Activated CD4-positive, alpha-beta T cell treated with anti-CD3 and anti-CD28 coated beads for 4 hours (primary cell): ENCODE measurements around the gene GSTM2.
"Not testable (repeated sequence)": the region's sequence is repeated elsewhere in the genome, so short reads cannot be mapped to it uniquely, and the experiment has no call there.

Experiments used
- DNase-seq, 2 donors: peaks; one replicate each; pipeline ENCODE4 v3.0.0-alpha.2; 2020

The GSTM2 gene

DNA sequence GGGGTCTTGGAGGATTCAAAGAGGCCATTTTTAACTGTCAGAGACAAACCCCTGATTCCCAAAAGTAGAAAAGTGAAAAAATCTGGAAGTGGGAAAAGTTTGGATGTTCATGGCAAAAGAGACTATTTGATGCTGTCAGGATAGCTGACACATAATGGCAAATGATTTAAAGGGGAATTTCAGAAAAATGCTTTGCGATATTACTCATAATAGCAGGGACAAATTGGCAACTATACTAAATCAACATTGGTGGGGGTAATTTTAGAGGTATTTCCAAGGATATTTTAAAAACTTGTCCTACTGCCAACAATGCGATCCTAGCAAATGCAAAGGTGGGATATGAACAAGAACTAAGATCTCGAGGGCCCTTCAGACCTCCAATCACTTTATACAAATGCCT is 17.2 kb upstream of the GSTM2 start:
- no peak for DNase-seq

DNA sequence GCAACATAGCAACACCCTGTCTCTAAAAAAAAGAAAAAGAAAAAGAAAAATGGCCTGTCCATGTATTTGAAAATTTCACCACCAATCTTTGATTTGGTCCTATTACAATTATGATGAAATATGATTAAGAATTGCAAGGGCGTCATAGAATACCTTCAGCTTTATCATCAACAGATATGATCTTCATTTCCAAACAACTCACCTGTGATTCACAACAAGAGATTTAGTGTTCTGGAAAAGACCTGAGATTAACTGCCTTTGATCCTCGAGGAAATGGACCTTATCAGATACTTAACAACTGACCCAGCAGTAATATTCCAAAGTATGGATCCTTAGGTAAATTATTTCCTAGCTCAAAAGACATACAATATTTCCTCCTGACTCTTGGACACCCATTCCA is 15.5 kb upstream of the GSTM2 start:
- no peak for DNase-seq

DNA sequence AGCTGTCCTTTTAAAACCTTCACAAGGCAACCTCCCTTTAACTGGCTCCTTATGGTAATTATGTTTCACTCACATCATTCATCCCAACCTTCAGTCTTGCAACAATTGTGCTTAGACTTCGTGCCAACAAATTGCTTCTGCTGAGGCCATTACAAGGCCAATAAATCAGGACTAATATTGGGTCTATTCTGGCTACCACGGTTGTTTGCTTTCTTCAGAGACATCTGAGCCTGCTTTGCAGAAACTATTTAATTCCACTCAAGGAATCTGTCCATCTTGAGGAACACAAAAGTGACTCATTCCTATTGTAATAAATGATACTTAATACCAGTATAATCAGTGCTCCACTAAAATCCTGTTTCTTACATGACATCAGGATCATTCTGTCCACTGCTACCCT is 14.6 kb upstream of the GSTM2 start:
- no peak for DNase-seq

DNA sequence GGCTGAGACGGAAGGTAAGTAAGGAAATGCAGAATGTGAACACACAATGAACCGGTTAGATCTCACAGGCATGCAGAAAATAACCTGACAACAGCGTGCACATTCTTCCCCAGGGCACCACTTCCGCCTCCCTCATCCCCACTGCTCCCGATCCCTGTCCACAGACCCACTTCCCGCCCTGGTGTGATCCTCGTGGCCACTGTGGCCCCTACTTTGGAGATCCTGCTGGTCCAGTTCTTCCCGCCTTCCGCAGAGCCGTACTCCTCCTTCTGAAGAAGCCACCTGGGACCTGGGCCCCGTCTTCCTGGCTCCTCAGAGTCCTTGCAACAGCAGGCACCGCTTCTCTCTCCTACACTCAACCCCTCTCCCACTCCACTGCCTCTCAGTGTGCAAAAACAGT is 13.3 kb upstream of the GSTM2 start:
- DNase-seq, result no peak

- peak; percentile 42 to 49 for DNase-seq
These were observed 12.0 kb upstream of the GSTM2 start, which contains the start of gene GSTM4 for GRCh38 chr1:109655615-109656519. Gene GSTM4 (plus strand): TSS chr1:109656099. CDS start chr1:109656390, 291 bp downstream.

- no peak for DNase-seq
These were observed 10.5 kb upstream of the GSTM2 start for GRCh38 chr1:109657395-109657794.

GRCh38 chr1:109657970-109658369 is 9.9 kb upstream of the GSTM2 start:
- DNase-seq, result no peak

DNA sequence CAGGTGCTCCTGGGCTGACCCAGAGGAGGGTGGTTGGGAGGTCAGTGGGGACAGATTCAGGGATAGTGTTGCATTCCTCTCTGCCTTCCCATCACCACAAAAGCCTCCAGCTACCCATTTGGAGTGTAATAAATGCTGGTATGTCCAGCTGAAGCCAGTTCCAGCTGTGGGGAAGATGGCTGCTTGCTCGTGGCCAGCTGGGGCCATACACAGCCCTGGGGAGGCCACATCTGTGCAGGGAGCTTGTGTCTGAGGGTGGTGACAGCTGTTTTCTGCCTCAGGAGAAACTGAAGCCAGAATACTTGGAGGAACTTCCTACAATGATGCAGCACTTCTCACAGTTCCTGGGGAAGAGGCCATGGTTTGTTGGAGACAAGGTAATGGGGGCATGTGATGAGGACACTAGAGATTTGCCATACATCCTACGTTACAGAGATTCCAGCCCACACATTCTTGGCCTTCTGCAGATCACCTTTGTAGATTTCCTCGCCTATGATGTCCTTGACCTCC is 9.3 kb upstream of the GSTM2 start:
- no peak for DNase-seq

- DNase-seq, result no peak
These were observed 8.7 kb upstream of the GSTM2 start for GRCh38 chr1:109659145-109659544.

DNA sequence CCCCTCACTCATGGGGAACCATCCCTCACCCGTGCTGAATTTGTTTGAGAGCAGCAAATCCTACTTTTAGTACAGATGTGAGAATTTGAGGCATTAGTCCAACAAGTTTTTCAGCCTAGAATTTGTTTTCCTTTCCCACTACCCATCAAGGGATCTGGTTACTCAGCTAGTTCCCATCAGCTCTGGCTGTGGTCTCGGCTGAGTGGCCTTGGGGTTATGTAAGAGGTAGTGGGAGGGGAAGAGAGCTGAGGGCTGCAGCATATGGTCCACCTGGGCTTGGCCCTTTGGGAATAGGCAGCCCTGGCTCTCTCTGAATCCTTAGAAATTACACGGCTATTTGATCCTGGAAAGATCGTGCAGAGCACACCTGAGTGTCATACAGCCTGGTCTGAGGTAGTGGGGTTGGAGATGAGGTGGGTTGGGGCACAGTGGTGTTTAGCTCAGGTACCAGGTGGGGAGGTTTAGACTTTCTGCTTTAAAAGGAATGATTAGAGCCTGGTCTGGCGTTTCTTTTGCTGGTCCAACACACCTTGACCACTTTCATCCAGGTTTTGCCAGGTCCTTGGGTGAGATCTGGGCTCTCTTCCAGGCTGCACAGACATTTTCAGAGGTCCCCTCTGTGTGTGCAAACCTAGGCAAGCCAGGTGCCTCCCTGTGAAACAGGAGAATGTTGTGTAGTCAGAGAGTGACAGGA is 7.7 kb upstream of the GSTM2 start:
- no peak for DNase-seq

DNA sequence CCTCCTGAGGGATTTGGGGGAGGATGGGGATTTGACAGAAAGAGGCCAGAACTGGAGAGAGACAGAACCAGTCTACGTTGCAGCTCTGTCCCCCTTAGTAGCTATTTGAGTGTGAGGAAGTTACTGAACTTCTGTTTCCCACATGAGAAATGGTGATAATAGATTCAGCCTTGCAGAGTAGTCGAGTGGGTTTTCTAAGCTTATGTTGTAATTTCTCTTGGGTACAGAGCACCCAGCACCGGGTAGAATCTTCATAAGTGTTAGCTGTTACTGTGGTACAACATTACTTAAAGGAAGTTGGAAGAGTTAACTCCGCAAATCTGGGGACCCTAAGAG is 7.2 kb upstream of the GSTM2 start:
- not testable (repeated sequence) for DNase-seq

DNA sequence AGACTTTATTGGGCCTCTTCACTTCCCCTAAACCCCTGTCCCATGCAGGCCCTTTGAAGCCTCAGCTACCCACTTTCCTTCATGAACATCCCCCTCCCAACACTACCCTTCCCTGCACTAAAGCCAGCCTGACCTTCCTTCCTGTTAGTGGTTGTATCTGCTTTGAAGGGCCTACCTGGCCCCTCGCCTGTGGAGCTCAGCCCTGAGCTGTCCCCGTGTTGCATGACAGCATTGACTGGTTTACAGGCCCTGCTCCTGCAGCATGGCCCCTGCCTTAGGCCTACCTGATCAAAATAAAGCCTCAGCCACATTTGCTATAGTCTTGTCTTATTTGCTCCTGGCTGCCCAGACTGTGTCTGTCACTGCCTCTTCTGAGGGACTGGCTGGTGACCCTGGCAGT is 6.5 kb upstream of the GSTM2 start:
- DNase-seq, result no peak

DNA sequence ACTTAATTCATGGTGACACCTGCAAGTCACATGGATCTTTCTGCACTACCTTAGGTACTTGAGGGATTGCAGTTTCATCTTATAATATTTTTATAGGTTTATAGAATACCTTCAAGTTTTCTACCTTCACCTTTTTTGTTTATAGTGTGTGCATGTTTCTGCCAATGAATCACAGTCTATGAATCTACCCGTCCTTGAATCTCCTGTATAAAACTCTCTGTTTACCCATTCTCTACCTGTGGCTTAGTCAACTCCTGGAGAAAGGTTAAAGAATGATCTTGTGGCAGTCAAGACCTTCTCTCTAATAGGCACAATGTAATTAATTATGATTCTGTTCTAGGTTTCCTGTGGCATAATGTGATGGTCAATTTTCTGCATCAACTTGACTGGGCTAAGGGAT is 3.2 kb upstream of the GSTM2 start:
- no peak for DNase-seq

DNA sequence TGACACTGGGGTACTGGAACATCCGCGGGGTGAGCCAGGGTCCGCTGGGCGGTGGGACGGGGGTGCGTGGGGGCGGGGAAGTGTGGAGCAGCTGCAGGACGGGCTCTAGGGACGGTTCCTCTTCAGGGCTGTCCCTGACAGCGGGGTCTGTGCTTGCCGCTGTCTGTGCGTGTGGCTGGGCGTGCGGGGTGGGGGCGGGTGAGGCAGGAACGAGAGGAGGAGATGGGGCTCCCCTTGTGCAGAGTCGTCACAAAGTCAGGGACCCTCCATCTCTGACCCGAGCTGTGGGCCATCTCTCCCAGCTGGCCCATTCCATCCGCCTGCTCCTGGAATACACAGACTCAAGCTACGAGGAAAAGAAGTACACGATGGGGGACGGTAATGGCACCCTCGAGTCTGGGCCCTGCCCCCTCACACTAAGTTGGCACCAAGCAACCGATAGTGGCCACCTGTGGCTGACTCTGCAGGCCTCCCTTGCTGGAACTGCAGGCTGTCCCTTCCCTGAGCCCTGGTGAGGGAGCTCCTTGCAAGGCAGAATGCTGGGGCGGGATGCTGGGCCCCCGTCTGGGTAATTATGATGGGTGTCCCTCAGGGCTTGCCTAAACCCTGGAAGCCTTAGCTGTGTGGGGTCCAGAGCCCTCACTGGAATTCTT is 392 bp downstream of the GSTM2 start:
- DNase-seq, result no peak

DNA sequence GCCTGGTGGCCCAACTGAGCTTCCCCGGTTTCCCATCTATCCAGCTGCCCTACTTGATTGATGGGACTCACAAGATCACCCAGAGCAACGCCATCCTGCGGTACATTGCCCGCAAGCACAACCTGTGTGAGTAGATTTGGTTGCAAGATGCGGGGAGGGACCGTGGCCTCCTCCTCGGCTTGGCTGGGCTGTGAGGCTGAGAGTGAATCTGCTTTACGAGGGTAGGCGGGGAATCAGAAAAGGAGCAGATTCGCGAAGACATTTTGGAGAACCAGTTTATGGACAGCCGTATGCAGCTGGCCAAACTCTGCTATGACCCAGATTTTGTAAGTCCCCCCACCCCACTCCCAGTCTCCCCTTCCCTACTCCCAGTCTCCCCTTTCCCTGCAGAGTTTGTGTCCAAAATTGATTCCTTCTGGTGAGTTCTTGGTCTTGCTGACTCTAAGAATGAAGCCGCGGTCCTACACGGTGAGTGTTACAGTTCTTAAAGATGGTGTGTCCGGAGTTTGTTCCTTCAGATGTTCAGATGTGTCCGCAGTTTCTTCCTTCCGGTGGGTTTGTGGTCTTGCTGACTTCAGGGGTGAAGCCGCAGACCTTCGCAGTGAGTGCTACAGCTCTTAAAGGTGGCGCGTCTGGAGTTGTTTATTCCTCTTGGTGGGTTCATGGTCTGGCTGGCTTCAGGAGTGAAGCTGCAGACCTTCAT is 1.5 kb downstream of the GSTM2 start:
- DNase-seq, result no peak

- DNase-seq, result not testable (repeated sequence)
These were observed 2.1 kb downstream of the GSTM2 start for GRCh38 chr1:109669949-109670302.

GRCh38 chr1:109671067-109671466 is 3.2 kb downstream of the GSTM2 start:
- DNase-seq, result no peak

- DNase-seq, result not testable (repeated sequence)
These were observed 6.0 kb downstream of the GSTM2 start for GRCh38 chr1:109673861-109674260.

DNA sequence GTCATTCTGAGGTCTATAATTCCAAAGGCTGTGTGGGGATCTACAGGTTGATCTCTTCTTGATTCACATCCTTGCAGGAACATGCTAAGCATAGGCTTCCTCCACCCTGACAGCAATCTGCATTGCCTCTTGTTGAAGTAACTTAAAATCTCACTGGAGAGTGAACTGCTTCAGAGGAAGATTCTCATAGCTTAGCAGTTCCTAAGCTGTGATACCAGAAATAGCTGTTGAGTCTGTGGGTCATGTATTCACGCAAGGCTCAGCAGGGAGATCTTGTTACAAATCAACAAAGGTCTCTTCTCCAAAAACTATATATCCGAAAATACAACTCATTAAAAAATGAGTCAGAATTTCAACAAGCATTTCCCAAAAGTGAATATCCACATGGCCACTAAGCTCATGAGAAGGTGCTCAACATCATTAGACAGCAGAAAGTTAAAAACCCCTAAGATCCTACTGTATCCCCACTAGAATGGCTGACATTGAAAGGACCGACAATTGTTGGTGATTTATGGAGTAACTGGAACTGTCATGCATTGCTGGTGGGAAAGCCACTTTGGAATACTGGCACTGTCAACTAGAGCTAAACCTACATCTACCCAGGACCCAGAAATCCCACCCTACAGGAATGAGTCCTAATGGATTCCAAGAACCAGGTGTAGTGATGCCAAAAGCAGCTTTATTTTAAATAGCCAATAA is 9.0 kb downstream of the GSTM2 start:
- not testable (repeated sequence) for DNase-seq

- no peak for DNase-seq
These were observed 9.6 kb downstream of the GSTM2 start for GRCh38 chr1:109677459-109677858.

GRCh38 chr1:109678637-109679036 is 10.8 kb downstream of the GSTM2 start:
- DNase-seq, result not testable (repeated sequence)

DNA sequence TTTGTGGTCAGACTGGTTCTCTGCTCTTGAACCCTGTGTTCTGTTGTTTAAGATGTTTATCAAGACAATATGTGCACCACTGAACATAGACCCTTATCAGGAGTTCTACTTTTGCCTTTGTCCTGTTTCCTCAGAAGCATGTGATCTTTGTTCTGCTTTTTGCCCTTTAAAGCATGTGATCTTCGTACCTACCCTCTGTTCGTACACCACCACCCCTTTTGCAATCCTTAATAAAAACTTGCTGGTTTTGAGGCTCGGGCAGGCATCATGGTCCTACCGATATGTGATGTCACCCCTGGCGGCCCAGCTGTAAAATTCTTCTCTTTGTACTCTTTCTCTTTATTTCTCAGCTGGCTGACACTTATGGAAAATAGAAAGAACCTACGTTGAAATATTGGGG is 16.9 kb downstream of the GSTM2 start:
- DNase-seq, result not testable (repeated sequence)
